Panc1 (cell line): Measurements from ENCODE around the gene GAN. TPM values are rescaled to one million over a fixed set of nuclear protein-coding genes. Genes with fewer than 3 reads are reported as not detected.

Experiments
- ATAC-seq: fragments of 200-7000 bp; cut with Tn5 transposase; 2 replicates; pipeline ENCODE4 v1.9.1; 2020; ENCODE audit warnings: mild to moderate bottlenecking, moderate library complexity
- BruUV-seq: library from RNA; stranded (reverse); fragments of 400-500 nt; replicated peaks from 2 replicates; lab custom pipeline; 2021; lab: Mats Ljungman, UMichigan
- CTCF ChIA-PET: fragments of 300-600 bp; sonication (Branson Sonifier 250); formaldehyde crosslinking; loops from one replicate; lab custom pipeline; 2022; ENCODE audit warnings: antibody characterized with exemption; lab: Charles Lee
- POLR2A ChIA-PET: fragments of 300-600 bp; sonication (Branson Sonifier 250); formaldehyde crosslinking; loops from one replicate; lab custom pipeline; 2022; ENCODE audit warnings: antibody characterized with exemption; lab: Charles Lee
- DNase-seq: peaks from one replicate; pipeline ENCODE4 v3.0.0-alpha.2; 2010; ENCODE audit warnings: low read depth, low spot score
- H3K27ac ChIP-seq: 2 replicates; pipeline ENCODE4 v1.5.1; 2011; ENCODE audit warnings: mild to moderate bottlenecking, low read length, inconsistent platforms
- H3K27me3 ChIP-seq: fragments of 200-500 bp; sonication (Bioruptor generic); 2 replicates; pipeline ENCODE4 v1.6.0; 2014; ENCODE audit warnings: low read length, inconsistent platforms; ENCODE audit not compliant: control insufficient read depth, insufficient read depth
- H3K36me3 ChIP-seq: fragments of 200-500 bp; sonication (Bioruptor generic); 2 replicates; pipeline ENCODE4 v1.5.1; 2014; ENCODE audit warnings: inconsistent platforms, mild to moderate bottlenecking, low read length, moderate library complexity; ENCODE audit not compliant: control insufficient read depth, insufficient read depth
- H3K4me1 ChIP-seq: 2 replicates; pipeline ENCODE4 v1.5.1; 2011; ENCODE audit warnings: inconsistent platforms, mild to moderate bottlenecking, low read length, moderate library complexity; ENCODE audit not compliant: control insufficient read depth, insufficient read depth
- H3K4me3 ChIP-seq, 2 experiments: 2 replicates each; pipeline ENCODE4 v1.5.1; 2011 to 2012; ENCODE audit warnings: low read depth in 2 of 2, low read length in 2 of 2, mild to moderate bottlenecking in 2 of 2, inconsistent platforms in 1 of 2, moderate library complexity in 1 of 2
- H3K9me3 ChIP-seq: fragments of 200-500 bp; sonication (Bioruptor generic); 2 replicates; pipeline ENCODE4 v1.5.1; 2014; ENCODE audit warnings: low read depth, mild to moderate bottlenecking, inconsistent platforms, low read length, moderate library complexity; ENCODE audit not compliant: control insufficient read depth, insufficient read depth
- POLR2AphosphoS5 ChIP-seq: IDR thresholded peaks from 2 replicates; pipeline ENCODE4 v1.6.1; 2012; ENCODE audit warnings: mild to moderate bottlenecking, low read depth, low read length, moderate library complexity
- SIN3A ChIP-seq: IDR thresholded peaks from 2 replicates; pipeline ENCODE4 v1.6.1; 2012; ENCODE audit warnings: low read depth, mild to moderate bottlenecking, low read length, moderate library complexity, borderline replicate concordance; ENCODE audit not compliant: insufficient read depth
- TCF7L2 ChIP-seq: IDR thresholded peaks from 2 replicates; pipeline ENCODE4 v1.6.1; 2011; ENCODE audit warnings: mild to moderate bottlenecking, low read depth, low read length, inconsistent platforms
- in situ Hi-C: cut with HindIII; loops from 2 replicates; pipeline ENCODE4 v1.10.0; 2016; ENCODE audit warnings: low sequenced_read_pairs, low pct_unique_long_range_greater_than_20kb
- intact Hi-C: fragments of 100-400 bp; cut with micrococcal nuclease; formaldehyde crosslinking; loops from one replicate; pipeline ENCODE4 v1.10.0; 2022; ENCODE audit not compliant: unreplicated experiment
- total RNA-seq: library from RNA; stranded (reverse); gene quantifications from one replicate; pipeline ENCODE4 v1.2.1, GENCODE V29; 2021; ENCODE audit not compliant: unreplicated experiment
- TF ChIP-seq, protein P1 (sequence below): fragments of 450-650 bp; IDR thresholded peaks from 2 replicates; pipeline ENCODE4 v1.5.1; 2017; ENCODE audit warnings: mild to moderate bottlenecking
- TF ChIP-seq, protein P2 (sequence below), 2 experiments: IDR thresholded peaks; 2 replicates each; pipeline ENCODE4 v1.6.1; 2011 to 2012; ENCODE audit warnings: low read depth in 2 of 2, control low read depth in 1 of 2, low read length in 1 of 2, mild to moderate bottlenecking in 1 of 2, moderate library complexity in 1 of 2; ENCODE audit not compliant: insufficient read depth in 1 of 2

GAN gene
- total RNA-seq, 1 experiment from 2014 or later, result 9.1 TPM

DNA sequence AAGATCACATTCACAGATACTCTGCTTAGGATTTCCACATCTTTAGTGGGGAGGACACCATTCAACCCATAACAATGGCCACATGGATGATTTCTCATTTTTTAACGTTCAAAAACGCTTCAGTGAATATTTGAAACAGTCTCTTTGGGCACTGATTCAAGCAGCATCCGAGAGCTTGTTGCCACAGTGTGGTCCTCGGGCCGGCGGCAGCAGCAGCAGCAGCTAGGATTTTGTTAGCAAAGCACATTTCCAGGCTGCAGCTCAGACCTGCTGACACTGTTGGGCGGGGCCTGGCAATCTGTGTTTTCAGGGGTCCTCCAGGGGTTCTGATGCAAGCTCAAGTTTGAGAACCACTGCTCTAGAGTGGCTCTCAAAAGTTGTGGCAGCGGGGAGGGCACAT lies 102.0 kb downstream of the GAN start:
- BruUV-seq, result no TSS peak
- ChIA-PET CTCF (no interaction called here), POLR2A (interaction anchor here (0.7 kb wide), 1 partner anchor 194 kb away, joined by 3 read pairs; no protein-coding TSS in a partner anchor)
- no peak for ATAC-seq
- H3K27me3 ChIP-seq, result no peaks in the 10 kb centered on the region
- no peak for DNase-seq
- no peaks in the 10 kb centered on the region for H3K36me3 ChIP-seq
- TF ChIP-seq, protein P1, sequence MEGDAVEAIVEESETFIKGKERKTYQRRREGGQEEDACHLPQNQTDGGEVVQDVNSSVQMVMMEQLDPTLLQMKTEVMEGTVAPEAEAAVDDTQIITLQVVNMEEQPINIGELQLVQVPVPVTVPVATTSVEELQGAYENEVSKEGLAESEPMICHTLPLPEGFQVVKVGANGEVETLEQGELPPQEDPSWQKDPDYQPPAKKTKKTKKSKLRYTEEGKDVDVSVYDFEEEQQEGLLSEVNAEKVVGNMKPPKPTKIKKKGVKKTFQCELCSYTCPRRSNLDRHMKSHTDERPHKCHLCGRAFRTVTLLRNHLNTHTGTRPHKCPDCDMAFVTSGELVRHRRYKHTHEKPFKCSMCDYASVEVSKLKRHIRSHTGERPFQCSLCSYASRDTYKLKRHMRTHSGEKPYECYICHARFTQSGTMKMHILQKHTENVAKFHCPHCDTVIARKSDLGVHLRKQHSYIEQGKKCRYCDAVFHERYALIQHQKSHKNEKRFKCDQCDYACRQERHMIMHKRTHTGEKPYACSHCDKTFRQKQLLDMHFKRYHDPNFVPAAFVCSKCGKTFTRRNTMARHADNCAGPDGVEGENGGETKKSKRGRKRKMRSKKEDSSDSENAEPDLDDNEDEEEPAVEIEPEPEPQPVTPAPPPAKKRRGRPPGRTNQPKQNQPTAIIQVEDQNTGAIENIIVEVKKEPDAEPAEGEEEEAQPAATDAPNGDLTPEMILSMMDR, result no peak
- TF ChIP-seq POLR2AphosphoS5, result no peak
- TF ChIP-seq TCF7L2, result no peak
- no peak for TF ChIP-seq SIN3A
- TF ChIP-seq, protein P2, sequence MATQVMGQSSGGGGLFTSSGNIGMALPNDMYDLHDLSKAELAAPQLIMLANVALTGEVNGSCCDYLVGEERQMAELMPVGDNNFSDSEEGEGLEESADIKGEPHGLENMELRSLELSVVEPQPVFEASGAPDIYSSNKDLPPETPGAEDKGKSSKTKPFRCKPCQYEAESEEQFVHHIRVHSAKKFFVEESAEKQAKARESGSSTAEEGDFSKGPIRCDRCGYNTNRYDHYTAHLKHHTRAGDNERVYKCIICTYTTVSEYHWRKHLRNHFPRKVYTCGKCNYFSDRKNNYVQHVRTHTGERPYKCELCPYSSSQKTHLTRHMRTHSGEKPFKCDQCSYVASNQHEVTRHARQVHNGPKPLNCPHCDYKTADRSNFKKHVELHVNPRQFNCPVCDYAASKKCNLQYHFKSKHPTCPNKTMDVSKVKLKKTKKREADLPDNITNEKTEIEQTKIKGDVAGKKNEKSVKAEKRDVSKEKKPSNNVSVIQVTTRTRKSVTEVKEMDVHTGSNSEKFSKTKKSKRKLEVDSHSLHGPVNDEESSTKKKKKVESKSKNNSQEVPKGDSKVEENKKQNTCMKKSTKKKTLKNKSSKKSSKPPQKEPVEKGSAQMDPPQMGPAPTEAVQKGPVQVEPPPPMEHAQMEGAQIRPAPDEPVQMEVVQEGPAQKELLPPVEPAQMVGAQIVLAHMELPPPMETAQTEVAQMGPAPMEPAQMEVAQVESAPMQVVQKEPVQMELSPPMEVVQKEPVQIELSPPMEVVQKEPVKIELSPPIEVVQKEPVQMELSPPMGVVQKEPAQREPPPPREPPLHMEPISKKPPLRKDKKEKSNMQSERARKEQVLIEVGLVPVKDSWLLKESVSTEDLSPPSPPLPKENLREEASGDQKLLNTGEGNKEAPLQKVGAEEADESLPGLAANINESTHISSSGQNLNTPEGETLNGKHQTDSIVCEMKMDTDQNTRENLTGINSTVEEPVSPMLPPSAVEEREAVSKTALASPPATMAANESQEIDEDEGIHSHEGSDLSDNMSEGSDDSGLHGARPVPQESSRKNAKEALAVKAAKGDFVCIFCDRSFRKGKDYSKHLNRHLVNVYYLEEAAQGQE (IDR thresholded peaks at IDR 0.05; ENCODE audit: insufficient read depth in 1 of 2, low read depth in 2 of 2, low read length in 1 of 2), result no peak
- H3K4me1 ChIP-seq, result peaks cover 7% of the 10 kb centered on the region
- intact Hi-C loops, result no loop called here
- H3K4me3 ChIP-seq, result no peak overlapping the region
- in situ Hi-C loops, result no loop called here
- H3K9me3 ChIP-seq, result no peaks in the 10 kb centered on the region
- H3K27ac ChIP-seq, result no peak overlapping the region

DNA sequence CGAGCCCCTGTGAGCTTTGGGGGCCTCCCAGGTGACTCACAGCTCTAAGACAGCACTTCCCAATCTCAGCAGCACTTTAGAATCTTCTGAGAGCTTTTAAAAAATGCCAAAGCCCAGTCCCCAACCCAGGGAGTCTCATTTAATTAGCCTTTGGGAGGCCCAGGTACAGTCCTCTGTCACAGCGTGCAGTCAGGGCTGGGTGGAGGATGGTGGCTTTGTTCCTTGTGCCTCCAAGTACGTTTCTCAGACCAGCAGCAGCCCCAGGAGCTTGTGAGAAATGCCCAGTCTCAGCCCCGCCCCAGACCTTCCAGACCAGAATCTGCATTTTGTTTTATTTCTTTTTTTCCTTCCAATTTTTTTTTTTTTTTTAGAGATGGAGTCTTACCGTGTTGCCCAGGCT lies 102.4 kb downstream of the GAN start:
- Histone ChIP-seq H3K4me3 (no peak overlapping the region), H3K36me3 (no peaks in the 10 kb centered on the region), H3K27me3 (no peaks in the 10 kb centered on the region), H3K27ac (no peak overlapping the region), H3K4me1 (peaks cover 7% of the 10 kb centered on the region), H3K9me3 (no peaks in the 10 kb centered on the region)
- in situ Hi-C loops (no loop called here), intact Hi-C loops (no loop called here)
- DNase-seq (no peak), ATAC-seq (no peak)
- TF ChIP-seq SIN3A (no peak), POLR2AphosphoS5 (no peak)
- TF ChIP-seq, protein P2 (IDR thresholded peaks at IDR 0.05; ENCODE audit: insufficient read depth in 1 of 2, low read depth in 2 of 2, low read length in 1 of 2), result no peak
- POLR2A ChIA-PET, result interaction anchor here (0.7 kb wide), 2 partner anchors 174 to 193 kb away, joined by 3 to 6 read pairs; no protein-coding TSS in a partner anchor
- no TSS peak for BruUV-seq
- CTCF ChIA-PET, result no interaction called here
